Progenitor cell of endocrine pancreas (in vitro differentiated cells): ENCODE data around the gene ST7. TPM values are rescaled to one million over a fixed set of nuclear protein-coding genes. Genes with fewer than 3 reads are reported as not detected.

Source experiments
- DNase-seq: peaks from one replicate; pipeline ENCODE4 v3.0.0; 2021; ENCODE audit warnings: low spot score; ENCODE audit not compliant: unreplicated experiment
- H3K27ac Mint-ChIP-seq: 2 replicates; pipeline ENCODE4 v1.8.0; 2021; ENCODE audit warnings: mild to moderate bottlenecking, moderate library complexity, mixed read lengths
- H3K27me3 Mint-ChIP-seq: 2 replicates; pipeline ENCODE4 v1.8.0; 2021; ENCODE audit warnings: mixed read lengths
- H3K36me3 Mint-ChIP-seq: 2 replicates; pipeline ENCODE4 v1.8.0; 2022; ENCODE audit warnings: mixed read lengths; ENCODE audit not compliant: insufficient read depth
- H3K4me1 Mint-ChIP-seq: 2 replicates; pipeline ENCODE4 v1.8.0; 2021; ENCODE audit warnings: low read depth, mixed read lengths
- H3K4me3 Mint-ChIP-seq: 2 replicates; pipeline ENCODE4 v1.8.0; 2021; ENCODE audit warnings: low read depth, mild to moderate bottlenecking, moderate library complexity, mixed read lengths
- H3K9me3 Mint-ChIP-seq: 2 replicates; pipeline ENCODE4 v1.8.0; 2021; ENCODE audit warnings: low read depth, mixed read lengths
- total RNA-seq: library from RNA; stranded (reverse); gene quantifications from 2 replicates; pipeline ENCODE4 v1.2.1, GENCODE V29; 2021
- TF ChIP-seq, protein P1 (sequence below): fragments of 200-600 bp; sonication (generic); IDR thresholded peaks from one replicate; pipeline ENCODE4 v1.5.0; 2021; ENCODE audit warnings: antibody characterized with exemption, mild to moderate bottlenecking; ENCODE audit not compliant: unreplicated experiment

ST7 gene
- total RNA-seq, 1 donor from 2014 or later: 24.8 TPM

GRCh38 chr7:117157241-117158209, 204.2 kb downstream of the ST7 start:
- no peak for DNase-seq
- Mint-ChIP-seq H3K36me3 (no peaks in the 10 kb centered on the region), H3K4me1 (peaks cover 3% of the 10 kb centered on the region), H3K27me3 (no peaks in the 10 kb centered on the region), H3K27ac (no peak overlapping the region), H3K9me3 (no peaks in the 10 kb centered on the region), H3K4me3 (no peak overlapping the region)
- TF ChIP-seq, protein P1, sequence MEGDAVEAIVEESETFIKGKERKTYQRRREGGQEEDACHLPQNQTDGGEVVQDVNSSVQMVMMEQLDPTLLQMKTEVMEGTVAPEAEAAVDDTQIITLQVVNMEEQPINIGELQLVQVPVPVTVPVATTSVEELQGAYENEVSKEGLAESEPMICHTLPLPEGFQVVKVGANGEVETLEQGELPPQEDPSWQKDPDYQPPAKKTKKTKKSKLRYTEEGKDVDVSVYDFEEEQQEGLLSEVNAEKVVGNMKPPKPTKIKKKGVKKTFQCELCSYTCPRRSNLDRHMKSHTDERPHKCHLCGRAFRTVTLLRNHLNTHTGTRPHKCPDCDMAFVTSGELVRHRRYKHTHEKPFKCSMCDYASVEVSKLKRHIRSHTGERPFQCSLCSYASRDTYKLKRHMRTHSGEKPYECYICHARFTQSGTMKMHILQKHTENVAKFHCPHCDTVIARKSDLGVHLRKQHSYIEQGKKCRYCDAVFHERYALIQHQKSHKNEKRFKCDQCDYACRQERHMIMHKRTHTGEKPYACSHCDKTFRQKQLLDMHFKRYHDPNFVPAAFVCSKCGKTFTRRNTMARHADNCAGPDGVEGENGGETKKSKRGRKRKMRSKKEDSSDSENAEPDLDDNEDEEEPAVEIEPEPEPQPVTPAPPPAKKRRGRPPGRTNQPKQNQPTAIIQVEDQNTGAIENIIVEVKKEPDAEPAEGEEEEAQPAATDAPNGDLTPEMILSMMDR: no peak

DNA sequence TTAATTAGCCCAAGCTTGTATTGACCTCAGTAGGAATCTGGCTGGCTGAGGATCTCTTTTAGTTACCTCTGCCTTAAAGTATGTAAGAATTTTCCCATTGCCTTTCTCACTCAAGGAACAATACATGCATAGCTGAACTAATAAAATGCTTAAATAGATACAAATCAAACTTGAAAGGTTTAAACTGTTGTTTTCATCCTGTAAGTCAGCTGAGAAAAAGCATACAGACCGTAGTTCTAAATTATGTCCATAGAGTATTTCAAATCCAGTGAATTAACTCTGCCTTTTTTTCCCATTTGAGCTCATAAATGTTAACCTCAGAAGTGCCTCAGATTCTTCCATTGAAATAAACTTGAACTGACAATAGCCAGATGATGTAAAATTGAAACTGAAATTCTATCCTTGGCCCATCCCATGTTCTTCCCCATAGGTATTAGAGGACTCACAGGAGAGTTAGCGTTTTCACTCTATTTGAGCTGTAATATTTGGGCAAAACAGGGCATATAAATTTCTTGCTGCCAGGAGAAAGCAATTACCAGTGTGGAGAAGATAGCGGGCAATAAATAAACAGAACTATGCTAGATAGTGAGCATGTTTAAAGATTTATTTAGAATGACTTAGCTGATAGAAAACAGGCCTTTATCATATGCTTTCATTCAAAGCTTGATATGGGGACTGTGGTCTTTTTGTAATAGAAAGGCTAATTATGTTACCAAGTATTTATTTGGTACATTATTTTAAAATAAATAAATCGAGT, 205.8 kb downstream of the ST7 start:
- H3K27ac Mint-ChIP-seq: no peak overlapping the region
- peaks cover 3% of the 10 kb centered on the region for H3K4me1 Mint-ChIP-seq
- no peaks in the 10 kb centered on the region for H3K9me3 Mint-ChIP-seq
- no peak overlapping the region for H3K4me3 Mint-ChIP-seq
- H3K27me3 Mint-ChIP-seq: no peaks in the 10 kb centered on the region
- TF ChIP-seq, protein P1: no peak
- H3K36me3 Mint-ChIP-seq: no peaks in the 10 kb centered on the region
- DNase-seq: no peak

DNA sequence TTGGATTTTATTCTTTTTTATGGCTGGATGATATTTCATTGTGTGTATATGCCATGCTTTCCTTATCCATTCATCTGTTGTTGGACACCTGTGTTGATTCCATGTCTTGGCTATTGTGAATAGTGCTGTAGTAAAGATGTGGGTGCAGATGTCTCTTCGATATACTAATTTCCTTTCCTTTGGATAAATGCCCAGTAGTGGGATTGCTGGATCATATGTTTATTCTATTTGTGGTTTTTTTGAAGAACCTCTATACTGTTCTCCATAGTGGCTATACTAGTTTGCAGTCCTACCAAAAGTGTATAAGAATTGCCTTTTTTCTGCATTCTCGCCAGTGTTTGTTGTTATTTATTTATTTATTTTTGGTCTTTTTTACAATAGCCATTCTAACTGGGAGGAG, 209.8 kb downstream of the ST7 start:
- TF ChIP-seq, protein P1: no peak
- H3K27me3 Mint-ChIP-seq: no peaks in the 10 kb centered on the region
- no peaks in the 10 kb centered on the region for H3K36me3 Mint-ChIP-seq
- no peaks in the 10 kb centered on the region for H3K9me3 Mint-ChIP-seq
- no peak overlapping the region for H3K27ac Mint-ChIP-seq
- no peak for DNase-seq
- no peak overlapping the region for H3K4me3 Mint-ChIP-seq
- peaks cover 3% of the 10 kb centered on the region for H3K4me1 Mint-ChIP-seq

- Mint-ChIP-seq H3K27ac (no peak overlapping the region), H3K9me3 (no peaks in the 10 kb centered on the region), H3K27me3 (no peaks in the 10 kb centered on the region), H3K4me3 (no peak overlapping the region), H3K36me3 (no peaks in the 10 kb centered on the region), H3K4me1 (no peaks in the 10 kb centered on the region)
- no peak for DNase-seq
- TF ChIP-seq, protein P1: no peak
Observed at GRCh38 chr7:117164620-117165019, 211.3 kb downstream of the ST7 start.

DNA sequence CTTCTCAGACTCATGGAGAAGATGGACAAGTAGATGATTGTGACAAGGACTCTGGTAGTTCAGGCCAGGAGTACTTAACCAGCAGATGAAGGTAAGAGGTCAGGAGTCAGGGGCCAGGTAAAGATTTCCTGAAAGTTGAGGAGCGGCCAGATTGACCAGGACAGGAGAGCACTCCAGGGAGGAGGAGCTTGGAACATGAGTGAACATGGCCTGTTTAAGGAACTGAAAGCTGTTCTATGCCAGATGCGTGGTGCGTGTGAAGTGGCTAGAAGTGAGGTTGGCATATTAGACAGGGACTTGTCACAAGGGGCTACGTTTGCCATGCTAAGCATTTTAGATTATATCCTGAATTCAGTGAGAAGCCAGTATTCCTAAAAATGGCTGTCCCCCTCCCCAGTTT, 212.4 kb downstream of the ST7 start:
- no peak for DNase-seq
- H3K27ac Mint-ChIP-seq: no peak overlapping the region
- H3K4me3 Mint-ChIP-seq: no peak overlapping the region
- H3K36me3 Mint-ChIP-seq: no peaks in the 10 kb centered on the region
- no peaks in the 10 kb centered on the region for H3K4me1 Mint-ChIP-seq
- no peaks in the 10 kb centered on the region for H3K27me3 Mint-ChIP-seq
- TF ChIP-seq, protein P1: no peak
- no peaks in the 10 kb centered on the region for H3K9me3 Mint-ChIP-seq
